ENCODE results near the gene AKAP3.

AKAP3 gene

GRCh38 chr12:4580281-4580688 lies 68.6 kb downstream of the AKAP3 start:
- no peak overlapping the region for H3K27ac ChIP-seq (ENCODE audit: low read depth in 2 of 2, low read length in 2 of 2)
- no peaks in the 10 kb centered on the region for H3K27me3 ChIP-seq (ENCODE audit: control insufficient read depth in 2 of 2, insufficient read depth in 2 of 2, low read length in 2 of 2)
- H3K36me3 ChIP-seq (ENCODE audit: control insufficient read depth in 2 of 2, insufficient read depth in 2 of 2, low read length in 2 of 2): no peaks in the 10 kb centered on the region
- H3K4me3 ChIP-seq (ENCODE audit: low read length in 2 of 2): no peak overlapping the region
- H3K9me3 ChIP-seq (ENCODE audit: control insufficient read depth in 2 of 2, low read length in 2 of 2): no peaks in the 10 kb centered on the region
- H3K9ac ChIP-seq (ENCODE audit: low read depth in 1 of 2, low read length in 2 of 2): no peak overlapping the region
- H3K4me1 ChIP-seq (ENCODE audit: control insufficient read depth in 2 of 2, insufficient read depth in 2 of 2, low read length in 2 of 2): peaks cover 0 to 4% of the 10 kb centered on the region in 2 donors

GRCh38 chr12:4579305-4580102 lies 69.3 kb downstream of the AKAP3 start:
- Histone ChIP-seq H3K9ac (ENCODE audit: low read depth in 1 of 2, low read length in 2 of 2) (no peak overlapping the region), H3K27me3 (ENCODE audit: control insufficient read depth in 2 of 2, insufficient read depth in 2 of 2, low read length in 2 of 2) (no peaks in the 10 kb centered on the region), H3K36me3 (ENCODE audit: control insufficient read depth in 2 of 2, insufficient read depth in 2 of 2, low read length in 2 of 2) (no peaks in the 10 kb centered on the region), H3K4me3 (ENCODE audit: low read length in 2 of 2) (no peak overlapping the region), H3K9me3 (ENCODE audit: control insufficient read depth in 2 of 2, low read length in 2 of 2) (no peaks in the 10 kb centered on the region), H3K4me1 (ENCODE audit: control insufficient read depth in 2 of 2, insufficient read depth in 2 of 2, low read length in 2 of 2) (peaks cover 0 to 4% of the 10 kb centered on the region in 2 donors), H3K27ac (ENCODE audit: low read depth in 2 of 2, low read length in 2 of 2) (no peak overlapping the region)

- no peaks in the 10 kb centered on the region for H3K4me1 ChIP-seq (ENCODE audit: control insufficient read depth in 2 of 2, insufficient read depth in 2 of 2, low read length in 2 of 2)
- H3K27me3 ChIP-seq (ENCODE audit: control insufficient read depth in 2 of 2, insufficient read depth in 2 of 2, low read length in 2 of 2): no peaks in the 10 kb centered on the region
- H3K4me3 ChIP-seq (ENCODE audit: low read length in 2 of 2): no peak overlapping the region
- H3K9ac ChIP-seq (ENCODE audit: low read depth in 1 of 2, low read length in 2 of 2): no peak overlapping the region
- H3K27ac ChIP-seq (ENCODE audit: low read depth in 2 of 2, low read length in 2 of 2): no peak overlapping the region
- no peaks in the 10 kb centered on the region for H3K36me3 ChIP-seq (ENCODE audit: control insufficient read depth in 2 of 2, insufficient read depth in 2 of 2, low read length in 2 of 2)
- no peaks in the 10 kb centered on the region for H3K9me3 ChIP-seq (ENCODE audit: control insufficient read depth in 2 of 2, low read length in 2 of 2)
Observed at GRCh38 chr12:4572680-4573079, 76.2 kb downstream of the AKAP3 start.

- no peak overlapping the region for H3K4me3 ChIP-seq (ENCODE audit: low read length in 2 of 2)
- no peak overlapping the region for H3K27ac ChIP-seq (ENCODE audit: low read depth in 2 of 2, low read length in 2 of 2)
- H3K27me3 ChIP-seq (ENCODE audit: control insufficient read depth in 2 of 2, insufficient read depth in 2 of 2, low read length in 2 of 2): no peaks in the 10 kb centered on the region
- H3K36me3 ChIP-seq (ENCODE audit: control insufficient read depth in 2 of 2, insufficient read depth in 2 of 2, low read length in 2 of 2): no peaks in the 10 kb centered on the region
- peaks cover 0 to 2% of the 10 kb centered on the region in 2 donors for H3K4me1 ChIP-seq (ENCODE audit: control insufficient read depth in 2 of 2, insufficient read depth in 2 of 2, low read length in 2 of 2)
- H3K9me3 ChIP-seq (ENCODE audit: control insufficient read depth in 2 of 2, low read length in 2 of 2): no peaks in the 10 kb centered on the region
- H3K9ac ChIP-seq (ENCODE audit: low read depth in 1 of 2, low read length in 2 of 2): no peak overlapping the region
Observed at GRCh38 chr12:4569261-4569660, 79.6 kb downstream of the AKAP3 start.

GRCh38 chr12:4567073-4567881 lies 81.6 kb downstream of the AKAP3 start:
- peaks cover 2 to 6% of the 10 kb centered on the region in 2 donors for H3K4me1 ChIP-seq (ENCODE audit: control insufficient read depth in 2 of 2, insufficient read depth in 2 of 2, low read length in 2 of 2)
- peak overlapping the region; percentile 3 to 60 for H3K27ac ChIP-seq (ENCODE audit: low read depth in 2 of 2, low read length in 2 of 2)
- H3K4me3 ChIP-seq (ENCODE audit: low read length in 2 of 2): no peak overlapping the region

GRCh38 chr12:4566474-4566873 lies 82.4 kb downstream of the AKAP3 start:
- Histone ChIP-seq H3K27ac (ENCODE audit: low read depth in 2 of 2, low read length in 2 of 2) (peak overlapping the region in 1 of 2 donors; percentile 1), H3K36me3 (ENCODE audit: control insufficient read depth in 2 of 2, insufficient read depth in 2 of 2, low read length in 2 of 2) (no peaks in the 10 kb centered on the region), H3K4me3 (ENCODE audit: low read length in 2 of 2) (no peak overlapping the region), H3K9me3 (ENCODE audit: control insufficient read depth in 2 of 2, low read length in 2 of 2) (no peaks in the 10 kb centered on the region), H3K27me3 (ENCODE audit: control insufficient read depth in 2 of 2, insufficient read depth in 2 of 2, low read length in 2 of 2) (no peaks in the 10 kb centered on the region), H3K9ac (ENCODE audit: low read depth in 1 of 2, low read length in 2 of 2) (no peak overlapping the region), H3K4me1 (ENCODE audit: control insufficient read depth in 2 of 2, insufficient read depth in 2 of 2, low read length in 2 of 2) (peaks cover 2 to 11% of the 10 kb centered on the region in 2 donors)

More at GRCh38 chr12:4567073-4567881, 81.6 kb downstream of the AKAP3 start:
- H3K9ac ChIP-seq (ENCODE audit: low read depth in 1 of 2, low read length in 2 of 2): no peak overlapping the region
- H3K9me3 ChIP-seq (ENCODE audit: control insufficient read depth in 2 of 2, low read length in 2 of 2): no peaks in the 10 kb centered on the region
- no peaks in the 10 kb centered on the region for H3K36me3 ChIP-seq (ENCODE audit: control insufficient read depth in 2 of 2, insufficient read depth in 2 of 2, low read length in 2 of 2)
- H3K27me3 ChIP-seq (ENCODE audit: control insufficient read depth in 2 of 2, insufficient read depth in 2 of 2, low read length in 2 of 2): no peaks in the 10 kb centered on the region

Data from mucosa of rectum (tissue), 2 donors.